Fibroblast of pulmonary artery (primary cell): Measurements from ENCODE around the gene TOP1.

Experiments used
- DNase-seq: peaks from one replicate; pipeline ENCODE4 v3.0.0-alpha.2; 2010; ENCODE audit warnings: low read depth
- H3K4me3 ChIP-seq: replicated peaks from 2 replicates; pipeline ENCODE4 v1.5.1; 2011; ENCODE audit warnings: low read depth, mild to moderate bottlenecking, control low read depth, low read length, moderate library complexity
- TF ChIP-seq, protein P1 (sequence below): IDR thresholded peaks from 2 replicates; pipeline ENCODE4 v1.5.1; 2011; ENCODE audit warnings: mild to moderate bottlenecking, control low read depth, low read length, inconsistent platforms; ENCODE audit errors: missing control alignments

TOP1 gene

DNA sequence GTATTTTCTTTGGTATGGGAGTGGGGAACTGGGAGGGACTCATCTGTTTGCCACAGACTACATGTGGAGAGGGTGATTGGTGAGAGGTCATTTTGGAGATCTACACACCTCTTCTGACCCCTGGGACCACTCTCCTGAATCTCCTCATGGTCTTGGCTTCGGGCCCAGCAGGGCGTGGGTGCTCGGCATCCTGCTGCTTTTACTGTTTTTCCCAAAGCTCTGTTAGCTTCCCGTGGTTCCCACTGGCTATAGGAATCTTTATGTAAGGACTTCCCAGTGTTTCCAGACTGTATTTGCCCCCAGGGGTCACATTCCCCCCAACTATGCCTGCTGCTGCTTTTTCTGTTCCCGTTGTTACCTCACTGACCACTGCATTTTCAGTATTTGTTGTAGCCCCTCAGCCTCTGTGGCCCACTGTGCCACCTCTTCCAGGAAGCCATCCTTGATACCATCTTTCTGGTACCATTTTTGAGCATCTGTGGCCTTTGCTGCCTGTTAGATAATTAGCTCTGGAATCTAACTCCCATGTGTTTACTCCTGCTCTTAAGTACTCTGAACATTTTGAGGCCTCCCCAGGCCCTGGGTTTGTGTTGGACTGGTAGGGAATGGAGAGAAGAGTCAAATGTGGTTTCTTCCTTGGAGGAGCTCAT lies 123.6 kb downstream of the TOP1 start:
- no peak overlapping the region for H3K4me3 ChIP-seq

DNA sequence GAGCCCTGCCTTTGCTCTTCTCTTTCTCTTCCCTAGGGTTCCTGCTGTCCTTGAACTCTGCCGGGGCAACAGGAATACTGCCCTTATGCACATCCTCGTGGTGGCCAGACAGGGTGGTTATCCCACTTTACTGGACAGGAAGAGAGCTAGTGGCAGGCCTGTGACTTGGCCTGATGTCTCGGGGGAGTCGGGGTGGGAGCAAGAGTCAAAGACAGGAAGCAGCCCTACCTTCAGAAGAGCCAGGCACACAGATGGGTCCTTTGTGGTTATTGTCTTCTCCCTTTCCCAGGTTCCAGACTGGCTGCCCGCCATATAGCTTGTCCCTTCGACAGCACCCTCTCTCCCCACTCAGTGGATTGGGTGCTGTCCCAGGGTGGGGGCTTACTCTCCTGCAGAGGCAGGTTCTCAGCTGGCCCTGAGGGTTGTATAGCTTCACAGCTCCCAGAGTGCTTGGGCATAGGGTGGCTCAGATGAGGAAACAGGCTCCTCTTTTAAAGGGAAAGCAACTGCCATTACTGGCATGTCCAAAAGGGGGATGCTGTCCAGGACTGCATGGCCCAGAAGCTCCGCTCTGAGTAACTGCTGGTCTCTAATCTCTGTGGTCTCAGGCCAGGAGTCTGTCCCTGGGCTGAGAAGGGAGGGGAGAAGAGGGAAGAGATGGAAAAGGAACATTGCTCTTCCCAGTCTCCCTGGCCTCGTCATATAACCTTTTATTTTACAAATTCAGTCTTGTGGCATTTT lies 126.0 kb downstream of the TOP1 start:
- TF ChIP-seq, protein P1, sequence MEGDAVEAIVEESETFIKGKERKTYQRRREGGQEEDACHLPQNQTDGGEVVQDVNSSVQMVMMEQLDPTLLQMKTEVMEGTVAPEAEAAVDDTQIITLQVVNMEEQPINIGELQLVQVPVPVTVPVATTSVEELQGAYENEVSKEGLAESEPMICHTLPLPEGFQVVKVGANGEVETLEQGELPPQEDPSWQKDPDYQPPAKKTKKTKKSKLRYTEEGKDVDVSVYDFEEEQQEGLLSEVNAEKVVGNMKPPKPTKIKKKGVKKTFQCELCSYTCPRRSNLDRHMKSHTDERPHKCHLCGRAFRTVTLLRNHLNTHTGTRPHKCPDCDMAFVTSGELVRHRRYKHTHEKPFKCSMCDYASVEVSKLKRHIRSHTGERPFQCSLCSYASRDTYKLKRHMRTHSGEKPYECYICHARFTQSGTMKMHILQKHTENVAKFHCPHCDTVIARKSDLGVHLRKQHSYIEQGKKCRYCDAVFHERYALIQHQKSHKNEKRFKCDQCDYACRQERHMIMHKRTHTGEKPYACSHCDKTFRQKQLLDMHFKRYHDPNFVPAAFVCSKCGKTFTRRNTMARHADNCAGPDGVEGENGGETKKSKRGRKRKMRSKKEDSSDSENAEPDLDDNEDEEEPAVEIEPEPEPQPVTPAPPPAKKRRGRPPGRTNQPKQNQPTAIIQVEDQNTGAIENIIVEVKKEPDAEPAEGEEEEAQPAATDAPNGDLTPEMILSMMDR, result no peak
- H3K4me3 ChIP-seq, result no peak overlapping the region
- no peak for DNase-seq

More for the DNA sequence above, 123.6 kb downstream of the TOP1 start:
- TF ChIP-seq, protein P1, result no peak
- DNase-seq, result no peak

DNA sequence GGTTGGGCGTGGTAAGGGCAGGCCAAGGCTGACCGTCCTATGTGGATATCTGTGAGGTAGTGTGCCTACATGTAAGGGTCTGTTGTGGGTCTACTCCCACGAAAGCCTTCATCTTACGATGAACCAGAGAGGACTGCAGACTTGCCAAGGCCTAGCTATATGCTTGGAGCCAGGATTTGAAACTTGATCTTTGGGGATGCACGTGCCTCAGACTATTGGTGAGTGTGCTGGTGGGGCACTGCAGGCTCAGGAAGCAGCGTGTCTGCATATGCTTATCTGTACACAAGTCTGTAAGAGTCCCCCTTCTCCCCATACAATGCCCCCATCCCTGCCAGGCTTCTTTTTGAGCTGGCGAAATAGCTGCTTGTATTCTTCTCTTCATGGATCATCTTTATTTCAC lies 126.6 kb downstream of the TOP1 start:
- H3K4me3 ChIP-seq, result no peak overlapping the region
- TF ChIP-seq, protein P1, result no peak
- DNase-seq, result no peak

DNA sequence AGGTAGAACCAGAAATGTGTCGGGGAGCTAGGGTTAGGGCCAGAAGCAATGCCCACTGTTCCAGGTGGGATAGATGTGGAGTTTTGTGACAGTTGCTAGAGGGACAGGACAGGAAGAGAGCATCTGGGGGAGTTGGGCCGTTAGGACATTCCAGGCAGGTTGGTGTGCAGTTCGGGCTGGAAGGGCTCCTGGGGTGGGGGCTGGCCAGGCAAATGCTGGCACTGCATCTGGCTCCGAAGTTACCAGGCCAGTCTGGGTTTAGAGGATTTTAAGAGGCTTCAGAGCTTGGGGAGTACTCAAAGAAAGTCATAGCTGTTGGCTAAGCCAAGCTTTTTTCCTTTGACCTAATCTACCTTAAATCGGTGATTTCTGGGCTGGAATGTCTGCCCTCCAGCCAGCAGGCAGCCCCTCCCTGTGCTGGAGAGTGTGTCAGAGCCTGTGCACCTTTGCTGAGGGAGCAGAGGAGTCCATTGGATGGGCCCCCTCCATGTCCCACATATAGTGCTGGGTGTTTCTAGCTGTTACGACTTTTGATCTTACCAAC lies 129.5 kb downstream of the TOP1 start:
- no peak overlapping the region for H3K4me3 ChIP-seq
- no peak for DNase-seq
- TF ChIP-seq, protein P1, result no peak

DNA sequence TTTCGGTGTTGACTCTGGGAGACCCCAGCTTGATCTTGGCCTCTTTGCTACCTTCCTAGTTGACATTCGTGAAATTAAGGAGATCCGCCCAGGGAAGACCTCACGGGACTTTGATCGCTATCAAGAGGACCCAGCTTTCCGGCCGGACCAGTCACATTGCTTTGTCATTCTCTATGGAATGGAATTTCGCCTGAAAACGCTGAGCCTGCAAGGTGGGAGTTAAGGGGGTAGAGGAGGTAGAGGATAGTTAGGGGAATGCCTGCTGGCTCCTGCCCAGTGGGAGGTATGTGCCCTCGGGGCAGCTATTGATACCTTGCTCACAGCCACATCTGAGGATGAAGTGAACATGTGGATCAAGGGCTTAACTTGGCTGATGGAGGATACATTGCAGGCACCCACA lies 130.9 kb downstream of the TOP1 start:
- H3K4me3 ChIP-seq, result no peak overlapping the region
- no peak for DNase-seq
- TF ChIP-seq, protein P1, result no peak

DNA sequence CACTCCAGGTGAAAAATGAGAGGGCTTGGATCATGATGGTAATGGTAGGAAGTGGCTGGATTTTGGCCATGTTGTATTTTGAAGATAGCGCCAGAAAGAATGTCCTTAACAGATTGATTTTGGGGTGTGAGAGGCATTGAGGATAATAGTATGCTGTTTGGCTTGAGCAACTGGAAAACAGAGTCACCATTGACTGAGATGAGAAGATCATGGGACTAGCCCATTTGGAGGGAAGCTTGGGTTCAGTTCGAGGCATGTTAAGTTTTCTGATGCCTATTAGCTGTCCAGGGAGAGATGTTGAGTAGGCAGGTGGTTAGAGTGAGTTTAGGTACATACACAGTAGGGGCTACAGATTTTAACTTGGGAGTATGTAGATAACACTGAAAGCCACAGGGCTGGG lies 132.1 kb downstream of the TOP1 start:
- TF ChIP-seq, protein P1, result no peak

More for the DNA sequence above, 132.1 kb downstream of the TOP1 start:
- H3K4me3 ChIP-seq, result no peak overlapping the region
- DNase-seq, result no peak
